PFSK-1 (cell line): Measurements from ENCODE around the gene RAD17.

Source experiments
- POLR2AphosphoS5 ChIP-seq: IDR thresholded peaks from 2 replicates; pipeline ENCODE4 v1.6.1; 2012; ENCODE audit warnings: low read depth, mild to moderate bottlenecking, control low read depth, low read length, moderate library complexity
- REST ChIP-seq, 2 experiments: IDR thresholded peaks; 2 replicates each; pipeline versions ENCODE4 v1.6.1 to v1.8.0; 2011 to 2012; ENCODE audit warnings: low read depth in 2 of 2, low read length in 2 of 2, control low read depth in 1 of 2, inconsistent platforms in 1 of 2, mild to moderate bottlenecking in 1 of 2, moderate library complexity in 1 of 2; ENCODE audit not compliant: insufficient read depth in 1 of 2
- SIN3A ChIP-seq: IDR thresholded peaks from 2 replicates; pipeline ENCODE4 v1.6.1; 2012; ENCODE audit warnings: mild to moderate bottlenecking, low read length, moderate library complexity, borderline replicate concordance; ENCODE audit not compliant: insufficient read depth
- TAF1 ChIP-seq: IDR thresholded peaks from 2 replicates; pipeline ENCODE4 v1.6.1; 2012; ENCODE audit warnings: low read length, control low read depth, borderline replicate concordance; ENCODE audit not compliant: insufficient read depth

DNA sequence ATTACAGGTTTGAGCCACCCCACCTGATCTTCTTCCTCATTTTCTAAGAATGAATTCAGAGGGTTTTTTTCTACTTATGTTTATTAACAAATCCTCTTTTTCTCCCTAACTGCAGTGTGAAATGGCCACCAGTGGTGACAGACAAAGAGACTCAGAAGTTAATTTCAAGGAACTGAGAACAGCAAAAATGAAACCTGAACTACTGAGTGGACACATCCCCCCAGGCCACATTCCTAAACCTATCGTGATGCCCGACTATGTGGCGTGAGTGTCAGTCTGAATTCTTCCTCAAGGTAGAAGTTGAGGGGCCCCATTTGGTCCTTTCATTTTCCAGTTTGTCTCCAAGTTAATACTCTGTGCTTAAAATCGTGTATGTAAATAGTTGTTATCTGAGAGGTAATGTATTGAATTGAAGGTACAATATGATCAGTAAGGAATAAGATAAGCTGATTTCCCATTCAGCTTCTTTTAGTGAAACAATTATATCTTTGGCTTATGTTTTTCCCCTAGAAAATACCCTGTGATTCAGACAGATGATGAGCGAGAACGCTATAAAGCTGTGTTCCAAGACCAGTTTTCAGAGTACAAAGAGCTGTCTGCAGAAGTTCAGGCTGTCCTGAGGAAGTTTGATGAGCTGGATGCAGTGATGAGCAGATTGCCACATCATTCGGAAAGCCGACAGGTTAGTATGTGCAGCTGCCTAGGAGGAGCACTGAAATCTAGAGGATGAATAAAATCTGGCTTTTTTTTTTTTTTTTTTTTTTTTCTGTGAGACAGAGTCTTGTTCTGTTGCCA, 63.0 kb downstream of the RAD17 start:
- no peak for TF ChIP-seq POLR2AphosphoS5
- no peak for TF ChIP-seq REST (IDR thresholded peaks at IDR 0.05; ENCODE audit: insufficient read depth in 1 of 2, low read depth in 2 of 2, low read length in 2 of 2)
- no peak for TF ChIP-seq TAF1
- no peak for TF ChIP-seq SIN3A
